HG03159 (cell line): ENCODE measurements around the gene MAP3K9.
"Not testable (repeated sequence)": the region's sequence is repeated elsewhere in the genome, so short reads cannot be mapped to it uniquely, and the experiment has no call there.

Source experiments
- ATAC-seq: cut with Tn5 transposase; IDR thresholded peaks from one replicate; pipeline ENCODE4 v1.9.1; 2021; ENCODE audit warnings: mild to moderate bottlenecking, moderate library complexity; ENCODE audit not compliant: unreplicated experiment

The MAP3K9 gene

GRCh38 chr14:70809225-70810219, at the start of gene MAP3K9:
Gene MAP3K9 (minus strand): TSS chr14:70809513. CDS start chr14:70809171, 342 bp downstream.
- peak; percentile 91 for ATAC-seq

- ATAC-seq = no peak
Measured at GRCh38 chr14:70858641-70859040, 49.3 kb upstream of the MAP3K9 start.

GRCh38 chr14:70857496-70857890, 48.2 kb upstream of the MAP3K9 start:
- ATAC-seq = no peak

- no peak for ATAC-seq
Measured at GRCh38 chr14:70856851-70857495, 47.7 kb upstream of the MAP3K9 start.

- ATAC-seq = no peak
Measured at GRCh38 chr14:70855486-70855885, 46.2 kb upstream of the MAP3K9 start.

GRCh38 chr14:70853658-70854057, 44.3 kb upstream of the MAP3K9 start:
- ATAC-seq = not testable (repeated sequence)

- no peak for ATAC-seq
Measured at GRCh38 chr14:70847406-70848090, 38.2 kb upstream of the MAP3K9 start.

- ATAC-seq = no peak
Measured at GRCh38 chr14:70845601-70846000, 36.3 kb upstream of the MAP3K9 start.

GRCh38 chr14:70842851-70843462, 33.6 kb upstream of the MAP3K9 start:
- ATAC-seq = no peak

- no peak for ATAC-seq
Measured at GRCh38 chr14:70838076-70838475, 28.8 kb upstream of the MAP3K9 start.

- ATAC-seq = no peak
Measured at GRCh38 chr14:70836946-70837345, 27.6 kb upstream of the MAP3K9 start.

GRCh38 chr14:70833884-70834283, 24.6 kb upstream of the MAP3K9 start:
- no peak for ATAC-seq

GRCh38 chr14:70832561-70833305, 23.4 kb upstream of the MAP3K9 start:
- ATAC-seq = no peak

GRCh38 chr14:70830998-70831781, 21.9 kb upstream of the MAP3K9 start:
- ATAC-seq = no peak

- no peak for ATAC-seq
Measured at GRCh38 chr14:70828188-70828587, 18.9 kb upstream of the MAP3K9 start.

- ATAC-seq = no peak
Measured at GRCh38 chr14:70827752-70828151, 18.4 kb upstream of the MAP3K9 start.

GRCh38 chr14:70827347-70827746, 18.0 kb upstream of the MAP3K9 start:
- ATAC-seq = no peak

GRCh38 chr14:70823281-70823680, 14.0 kb upstream of the MAP3K9 start:
- ATAC-seq = no peak

GRCh38 chr14:70822530-70823185, 13.3 kb upstream of the MAP3K9 start:
- ATAC-seq = no peak
